Adrenal gland (tissue), 12 donors: Measurements from ENCODE around the gene MRGPRE. TPM values are rescaled to one million over a fixed set of nuclear protein-coding genes. Genes with fewer than 3 reads are reported as not detected.
A peak's percentile ranks its signal among the peaks of the same experiment; 100 is the strongest.

Source experiments
- DNase-seq, 7 donors: peaks; one replicate each; pipeline ENCODE4 v3.0.0-alpha.2; 2019 to 2020
- H3K27ac ChIP-seq, 5 donors: fragments of 200-600 bp; sonication (generic) in 4 of 5; 1 replicate in 3 of 5; 2 replicates in 2 of 5; pipeline versions ENCODE4 v1.5.1 to v1.8.0; 2016 to 2020; ENCODE audit warnings: mild to moderate bottlenecking in 1 of 5
- H3K27me3 ChIP-seq: fragments of 200-600 bp; 2 replicates; pipeline ENCODE4 v1.8.0; 2021
- H3K36me3 ChIP-seq, 2 donors: fragments of 200-600 bp; replicated peaks in 1 of 2; 1 replicate in 1 of 2; 2 replicates in 1 of 2; pipeline versions ENCODE4 v1.5.1 to v1.8.0; 2018 to 2022
- H3K4me1 ChIP-seq, 2 donors: fragments of 200-600 bp; replicated peaks in 1 of 2; 1 replicate in 1 of 2; 2 replicates in 1 of 2; pipeline versions ENCODE4 v1.5.1 to v1.8.0; 2018 to 2021
- H3K4me3 ChIP-seq, 4 donors: fragments of 200-600 bp; sonication (generic) in 3 of 4; one replicate each; pipeline ENCODE4 v1.5.1; 2016 to 2018
- H3K9me3 ChIP-seq, 3 donors: fragments of 200-600 bp; sonication (generic) in 1 of 3; replicated peaks in 1 of 3; 1 replicate in 2 of 3; 2 replicates in 1 of 3; pipeline versions ENCODE4 v1.5.1 to v1.8.0; 2016 to 2021
- POLR2A ChIP-seq, 2 donors: fragments of 450-650 bp; IDR thresholded peaks; one replicate each; pipeline ENCODE4 v1.6.1; 2017; ENCODE audit warnings: antibody characterized with exemption in 2 of 2, mild to moderate bottlenecking in 2 of 2, moderate library complexity in 1 of 2
- WGBS, 4 donors: extraction: QIAGEN DNeasy Blood & Tissue Kit in 2 of 4; methylation state at CpG; one replicate each; pipeline versions ENCODE4 v1.1.5 to v1.1.7; 2013 to 2017; 5-methylcytosine and 5-hydroxymethylcytosine counted together
- intact Hi-C, 2 donors: fragments of 100-400 bp; cut with DNase I; formaldehyde crosslinking; loops; one replicate each; pipeline versions ENCODE4 v1.14.1 to v1.15.0; 2022 to 2023
- polyA plus RNA-seq, 3 donors: library from polyadenylated mRNA; stranded (reverse); fragments of 200-250 nt in 2 of 3; fragments of 350-450 nt in 1 of 3; fragmentation: Illumina TruSeq in 1 of 3; extraction: RNeasy Lipid Tissue Mini Kit (QIAGEN cat#74804) in 1 of 3; gene quantifications; one replicate each; pipeline ENCODE4 v1.2.3, GENCODE V29; 2013 to 2014
- total RNA-seq, 9 donors: library from RNA; depleted of rRNA in 4 of 9; stranded (reverse); fragments of >200 nt in 4 of 9; fragments of 120-200 nt in 1 of 9; fragmentation: NEBNext Ultra II Directional in 1 of 9; extraction: Animal tissue kit (Norgen Biotek cat#: 25700) in 1 of 9; gene quantifications; one replicate each; pipeline versions ENCODE4 v1.1.0 to v1.2.4, GENCODE V29; 2013 to 2023
- TF ChIP-seq, protein P1 (sequence below), 6 experiments: fragments of 450-650 bp in 4 of 6; fragments of 200-600 bp in 2 of 6; sonication (generic) in 1 of 6; IDR thresholded peaks; 1 replicate in 5 of 6; 2 replicates in 1 of 6; pipeline versions ENCODE4 v1.5.1 to v1.8.0; 2016 to 2021; ENCODE audit warnings: antibody characterized with exemption in 6 of 6, mild to moderate bottlenecking in 2 of 6, moderate library complexity in 1 of 6
- donor health status: healthy with polysubstance abuse.
- donor health status: Bipolar disorder and iron deficiency.
- donor health status: DM: yes; HTN: yes; CAD: no.
- donor health status: DM: no; HTN: no; CAD: no.
- donor health status: DM: no; HTN: no; CAD: no.
- donor health status: DM: yes; HTN: yes; CAD: no.

The MRGPRE gene
- total and polyA plus RNA-seq, 12 donors, result not detected

- 69 to 76% (median 71%) methylated on average over 19 to 22 of the region's 22 CpGs for WGBS, 4 donors
Measured at GRCh38 chr11:3195251-3196160, 36.7 kb downstream of the MRGPRE start.

GRCh38 chr11:3194016-3194816, 38.0 kb downstream of the MRGPRE start:
- peak in 1 of 7 donors; percentile 11 for DNase-seq
- Histone ChIP-seq H3K9me3 (no peaks in the 10 kb centered on the region), H3K27me3 (no peaks in the 10 kb centered on the region), H3K4me3 (no peak overlapping the region), H3K4me1 (peaks cover 0 to 4% of the 10 kb centered on the region in 2 donors), H3K27ac (no peak overlapping the region), H3K36me3 (no peaks in the 10 kb centered on the region)
- intact Hi-C loops, result no loop called here
- WGBS, 4 donors, result 64 to 79% (median 75%) methylated on average over 9 to 12 of the region's 12 CpGs
- TF ChIP-seq, protein P1, sequence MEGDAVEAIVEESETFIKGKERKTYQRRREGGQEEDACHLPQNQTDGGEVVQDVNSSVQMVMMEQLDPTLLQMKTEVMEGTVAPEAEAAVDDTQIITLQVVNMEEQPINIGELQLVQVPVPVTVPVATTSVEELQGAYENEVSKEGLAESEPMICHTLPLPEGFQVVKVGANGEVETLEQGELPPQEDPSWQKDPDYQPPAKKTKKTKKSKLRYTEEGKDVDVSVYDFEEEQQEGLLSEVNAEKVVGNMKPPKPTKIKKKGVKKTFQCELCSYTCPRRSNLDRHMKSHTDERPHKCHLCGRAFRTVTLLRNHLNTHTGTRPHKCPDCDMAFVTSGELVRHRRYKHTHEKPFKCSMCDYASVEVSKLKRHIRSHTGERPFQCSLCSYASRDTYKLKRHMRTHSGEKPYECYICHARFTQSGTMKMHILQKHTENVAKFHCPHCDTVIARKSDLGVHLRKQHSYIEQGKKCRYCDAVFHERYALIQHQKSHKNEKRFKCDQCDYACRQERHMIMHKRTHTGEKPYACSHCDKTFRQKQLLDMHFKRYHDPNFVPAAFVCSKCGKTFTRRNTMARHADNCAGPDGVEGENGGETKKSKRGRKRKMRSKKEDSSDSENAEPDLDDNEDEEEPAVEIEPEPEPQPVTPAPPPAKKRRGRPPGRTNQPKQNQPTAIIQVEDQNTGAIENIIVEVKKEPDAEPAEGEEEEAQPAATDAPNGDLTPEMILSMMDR (IDR thresholded peaks at IDR 0.05), result no peak
- no peak for TF ChIP-seq POLR2A (IDR thresholded peaks at IDR 0.05)

More at GRCh38 chr11:3195251-3196160, 36.7 kb downstream of the MRGPRE start:
- Histone ChIP-seq H3K9me3 (no peaks in the 10 kb centered on the region), H3K4me3 (no peak overlapping the region), H3K27me3 (no peaks in the 10 kb centered on the region), H3K27ac (peak overlapping the region in 2 of 5 donors; percentile 26 to 75), H3K4me1 (peaks cover 0 to 4% of the 10 kb centered on the region in 2 donors), H3K36me3 (no peaks in the 10 kb centered on the region)
- intact Hi-C loops, result no loop called here
- TF ChIP-seq POLR2A (IDR thresholded peaks at IDR 0.05), result no peak
- TF ChIP-seq, protein P1 (IDR thresholded peaks at IDR 0.05), result peak in 1 of 6 experiments; percentile 17
- DNase-seq, result peak in 3 of 7 donors; percentile 18 to 35 (median 23)

DNA sequence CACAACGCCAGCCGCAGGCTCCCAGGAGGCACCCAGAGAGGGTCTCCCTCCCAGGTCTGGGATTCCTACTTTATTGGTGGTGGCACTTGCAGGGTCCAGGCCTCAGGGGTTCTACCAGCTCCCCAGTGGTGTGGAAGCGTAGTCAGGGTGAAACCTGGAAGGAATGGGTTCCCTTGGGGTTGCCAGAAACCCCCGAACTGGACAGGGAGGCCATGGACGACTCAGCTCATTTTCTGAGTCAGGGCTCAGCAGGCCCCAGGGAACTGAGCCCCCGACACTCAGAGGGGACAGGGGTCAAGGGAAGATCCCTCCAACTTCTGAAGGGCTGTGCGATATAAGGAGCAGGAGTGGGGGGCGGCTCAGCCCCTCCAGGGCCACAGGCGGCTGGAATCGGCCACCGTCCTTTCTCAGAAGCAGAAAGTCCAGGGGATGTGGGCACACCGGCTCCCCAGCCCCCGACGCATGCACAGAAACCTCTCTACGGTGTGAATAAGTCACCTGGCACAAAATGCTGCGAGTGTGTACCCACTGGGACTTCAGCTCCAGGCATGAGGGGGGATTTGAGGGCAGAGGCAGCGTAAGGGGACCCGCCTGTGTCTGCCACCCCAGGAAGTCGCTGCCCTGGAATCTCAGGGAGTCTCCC, 38.7 kb downstream of the MRGPRE start:
- Histone ChIP-seq H3K4me3 (no peak overlapping the region), H3K9me3 (no peaks in the 10 kb centered on the region), H3K27ac (no peak overlapping the region), H3K36me3 (no peaks in the 10 kb centered on the region), H3K4me1 (peaks cover 0 to 4% of the 10 kb centered on the region in 2 donors), H3K27me3 (no peaks in the 10 kb centered on the region)
- peak in 1 of 7 donors; percentile 5 for DNase-seq
- TF ChIP-seq, protein P1 (IDR thresholded peaks at IDR 0.05), result no peak
- TF ChIP-seq POLR2A (IDR thresholded peaks at IDR 0.05), result no peak
- 88 to 94% (median 89%) methylated on average over 11 to 19 of the region's 19 CpGs for WGBS, 4 donors
- intact Hi-C loops, result no loop called here
